ENCODE results near the gene WHAMM. TPM values are rescaled to one million over a fixed set of nuclear protein-coding genes. Genes with fewer than 3 reads are reported as not detected.

WHAMM gene
- total RNA-seq, 4 donors from 2014 or later, result 9.6 to 17.4 (median 14.2) TPM

- intact Hi-C loops (cut with DNase I), result no loop called here
- Histone ChIP-seq H3K4me1 (no peaks in the 10 kb centered on the region), H3K27me3 (no peaks in the 10 kb centered on the region), H3K9me3 (no peaks in the 10 kb centered on the region), H3K4me3 (no peak overlapping the region), H3K36me3 (peaks cover 0 to 30% (median 10%) of the 10 kb centered on the region in 4 donors), H3K27ac (replicated peaks in 1 of 4) (no peak overlapping the region)
- TF ChIP-seq, protein P1, sequence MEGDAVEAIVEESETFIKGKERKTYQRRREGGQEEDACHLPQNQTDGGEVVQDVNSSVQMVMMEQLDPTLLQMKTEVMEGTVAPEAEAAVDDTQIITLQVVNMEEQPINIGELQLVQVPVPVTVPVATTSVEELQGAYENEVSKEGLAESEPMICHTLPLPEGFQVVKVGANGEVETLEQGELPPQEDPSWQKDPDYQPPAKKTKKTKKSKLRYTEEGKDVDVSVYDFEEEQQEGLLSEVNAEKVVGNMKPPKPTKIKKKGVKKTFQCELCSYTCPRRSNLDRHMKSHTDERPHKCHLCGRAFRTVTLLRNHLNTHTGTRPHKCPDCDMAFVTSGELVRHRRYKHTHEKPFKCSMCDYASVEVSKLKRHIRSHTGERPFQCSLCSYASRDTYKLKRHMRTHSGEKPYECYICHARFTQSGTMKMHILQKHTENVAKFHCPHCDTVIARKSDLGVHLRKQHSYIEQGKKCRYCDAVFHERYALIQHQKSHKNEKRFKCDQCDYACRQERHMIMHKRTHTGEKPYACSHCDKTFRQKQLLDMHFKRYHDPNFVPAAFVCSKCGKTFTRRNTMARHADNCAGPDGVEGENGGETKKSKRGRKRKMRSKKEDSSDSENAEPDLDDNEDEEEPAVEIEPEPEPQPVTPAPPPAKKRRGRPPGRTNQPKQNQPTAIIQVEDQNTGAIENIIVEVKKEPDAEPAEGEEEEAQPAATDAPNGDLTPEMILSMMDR (IDR thresholded peaks at IDR 0.05), result no peak
- TF ChIP-seq POLR2A (IDR thresholded peaks at IDR 0.05; ENCODE audit: low read depth) (no peak), POLR2AphosphoS5 (IDR thresholded peaks at IDR 0.05) (no peak), EP300 (IDR thresholded peaks at IDR 0.05) (no peak)
- WGBS, result 84% methylated on average over 4 of the region's 10 CpGs
- no peak for DNase-seq (ENCODE audit: extremely low spot score)
Observed at GRCh38 chr15:82874961-82875360, 65.5 kb downstream of the WHAMM start.

DNA sequence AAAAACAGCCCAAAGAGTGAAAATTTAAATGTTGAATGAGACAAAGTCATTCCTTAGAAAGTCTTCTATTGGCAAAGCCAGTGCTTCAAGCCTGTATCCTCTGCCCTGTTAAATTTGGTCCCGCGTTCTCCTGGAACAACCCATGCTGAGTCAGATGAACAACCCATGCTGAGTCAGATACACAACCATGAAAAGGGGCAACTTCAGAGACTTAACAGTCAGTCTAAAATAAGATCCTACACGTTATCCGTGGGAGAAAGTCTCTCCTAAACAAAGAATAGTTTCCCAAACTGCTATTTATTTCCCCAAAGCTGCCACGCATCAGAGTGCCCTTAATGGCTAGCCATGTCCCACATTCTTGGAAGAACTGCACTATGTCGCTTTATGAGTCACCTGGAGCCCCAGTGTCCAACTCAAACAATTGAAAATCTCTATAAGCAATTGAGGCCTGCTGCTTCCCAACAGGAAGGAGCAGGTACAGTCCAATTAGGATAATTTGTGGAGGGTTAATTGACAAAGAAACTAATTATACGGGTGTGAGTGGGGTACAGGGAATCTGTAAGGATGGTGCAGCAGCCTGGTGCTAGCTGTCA is 66.1 kb downstream of the WHAMM start:
- Histone ChIP-seq H3K27me3 (no peaks in the 10 kb centered on the region), H3K36me3 (peaks cover 0 to 30% (median 10%) of the 10 kb centered on the region in 4 donors), H3K4me1 (no peaks in the 10 kb centered on the region), H3K27ac (replicated peaks in 1 of 4) (no peak overlapping the region), H3K9me3 (no peaks in the 10 kb centered on the region), H3K4me3 (no peak overlapping the region)
- no peak for TF ChIP-seq POLR2AphosphoS5 (IDR thresholded peaks at IDR 0.05)
- TF ChIP-seq EP300 (IDR thresholded peaks at IDR 0.05), result no peak
- no peak for TF ChIP-seq POLR2A (IDR thresholded peaks at IDR 0.05; ENCODE audit: low read depth)
- TF ChIP-seq, protein P1 (IDR thresholded peaks at IDR 0.05), result no peak
- WGBS, result 84% methylated on average over 7 of the region's 7 CpGs
- no peak for DNase-seq (ENCODE audit: extremely low spot score)
- intact Hi-C loops (cut with DNase I), result no loop called here

DNA sequence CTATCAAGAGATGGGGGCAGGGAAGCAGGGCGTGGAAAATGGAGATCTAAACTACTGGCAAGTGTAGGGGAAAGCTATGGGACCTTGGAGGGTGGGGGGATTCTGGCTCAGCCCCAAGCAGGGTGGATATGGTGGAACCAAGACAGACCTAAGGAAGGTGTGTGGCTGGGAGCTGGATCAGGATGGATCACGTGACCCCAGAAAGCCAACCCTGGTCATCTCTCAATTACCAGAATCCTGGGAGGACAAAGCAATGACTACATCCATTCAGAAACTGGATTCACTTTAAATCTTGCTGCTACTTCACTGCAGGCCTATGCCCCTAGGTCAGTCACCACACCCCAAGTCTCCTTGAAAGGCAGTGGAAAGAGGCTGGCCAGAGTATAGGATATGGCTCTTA is 68.4 kb downstream of the WHAMM start:
- 90% methylated on average over 2 of the region's 2 CpGs for WGBS
- intact Hi-C loops (cut with DNase I), result no loop called here
- no peak overlapping the region for H3K4me3 ChIP-seq
- no peaks in the 10 kb centered on the region for H3K4me1 ChIP-seq
- TF ChIP-seq POLR2A (IDR thresholded peaks at IDR 0.05; ENCODE audit: low read depth), result no peak
- TF ChIP-seq EP300 (IDR thresholded peaks at IDR 0.05), result no peak
- H3K27ac ChIP-seq (replicated peaks in 1 of 4), result no peak overlapping the region
- H3K36me3 ChIP-seq, result peaks cover 0 to 27% (median 10%) of the 10 kb centered on the region in 4 donors
- no peak for DNase-seq (ENCODE audit: extremely low spot score)
- H3K27me3 ChIP-seq, result no peaks in the 10 kb centered on the region
- no peaks in the 10 kb centered on the region for H3K9me3 ChIP-seq

- intact Hi-C loops (cut with DNase I), result no loop called here
- no peaks in the 10 kb centered on the region for H3K4me1 ChIP-seq
- TF ChIP-seq EP300 (IDR thresholded peaks at IDR 0.05) (no peak), POLR2A (IDR thresholded peaks at IDR 0.05; ENCODE audit: low read depth) (no peak), POLR2AphosphoS5 (IDR thresholded peaks at IDR 0.05) (no peak)
- TF ChIP-seq, protein P1 (IDR thresholded peaks at IDR 0.05), result no peak
- H3K27ac ChIP-seq (replicated peaks in 1 of 4), result no peak overlapping the region
- H3K9me3 ChIP-seq, result no peaks in the 10 kb centered on the region
- peaks cover 0 to 22% (median 9%) of the 10 kb centered on the region in 4 donors for H3K36me3 ChIP-seq
- no peak for DNase-seq (ENCODE audit: extremely low spot score)
- H3K27me3 ChIP-seq, result no peaks in the 10 kb centered on the region
- WGBS, result 81% methylated on average over 5 of the region's 5 CpGs
- H3K4me3 ChIP-seq, result no peak overlapping the region
Observed at GRCh38 chr15:82878325-82878724, 68.9 kb downstream of the WHAMM start.

- intact Hi-C loops (cut with DNase I), result no loop called here
- Histone ChIP-seq H3K27ac (replicated peaks in 1 of 4) (no peak overlapping the region), H3K36me3 (peaks cover 0 to 3% (median 0%) of the 10 kb centered on the region in 4 donors), H3K4me1 (no peaks in the 10 kb centered on the region), H3K9me3 (no peaks in the 10 kb centered on the region), H3K27me3 (no peaks in the 10 kb centered on the region), H3K4me3 (no peak overlapping the region)
- 79% methylated on average over 6 of the region's 6 CpGs for WGBS
- no peak for DNase-seq (ENCODE audit: extremely low spot score)
- no peak for TF ChIP-seq POLR2AphosphoS5 (IDR thresholded peaks at IDR 0.05)
- no peak for TF ChIP-seq POLR2A (IDR thresholded peaks at IDR 0.05; ENCODE audit: low read depth)
- TF ChIP-seq, protein P1 (IDR thresholded peaks at IDR 0.05), result no peak
- no peak for TF ChIP-seq EP300 (IDR thresholded peaks at IDR 0.05)
Observed at GRCh38 chr15:82880704-82881103, 71.3 kb downstream of the WHAMM start.
